Upper lobe of left lung (tissue), 4 donors: ENCODE results near the gene SPRY2.

Source experiments
- CTCF ChIP-seq, 6 experiments: fragments of 450-650 bp in 4 of 6; fragments of 200-600 bp in 2 of 6; sonication (generic) in 2 of 6; IDR thresholded peaks; one replicate each; pipeline ENCODE4 v1.5.1; 2016 to 2019; ENCODE audit warnings: antibody characterized with exemption in 6 of 6
- POLR2A ChIP-seq, 4 donors: fragments of 450-650 bp; IDR thresholded peaks; one replicate each; pipeline ENCODE4 v1.5.1; 2016 to 2017; ENCODE audit warnings: antibody characterized with exemption in 4 of 4, mild to moderate bottlenecking in 2 of 4

GRCh38 chr13:80348750-80349149 lies 7.8 kb upstream of the SPRY2 start:
- TF ChIP-seq CTCF (IDR thresholded peaks at IDR 0.05) (no peak), POLR2A (IDR thresholded peaks at IDR 0.05) (no peak)
